ENCODE results near the gene BTF3.
"Not testable (repeated sequence)": the region's sequence is repeated elsewhere in the genome, so short reads cannot be mapped to it uniquely, and the experiment has no call there.

Gene BTF3

DNA sequence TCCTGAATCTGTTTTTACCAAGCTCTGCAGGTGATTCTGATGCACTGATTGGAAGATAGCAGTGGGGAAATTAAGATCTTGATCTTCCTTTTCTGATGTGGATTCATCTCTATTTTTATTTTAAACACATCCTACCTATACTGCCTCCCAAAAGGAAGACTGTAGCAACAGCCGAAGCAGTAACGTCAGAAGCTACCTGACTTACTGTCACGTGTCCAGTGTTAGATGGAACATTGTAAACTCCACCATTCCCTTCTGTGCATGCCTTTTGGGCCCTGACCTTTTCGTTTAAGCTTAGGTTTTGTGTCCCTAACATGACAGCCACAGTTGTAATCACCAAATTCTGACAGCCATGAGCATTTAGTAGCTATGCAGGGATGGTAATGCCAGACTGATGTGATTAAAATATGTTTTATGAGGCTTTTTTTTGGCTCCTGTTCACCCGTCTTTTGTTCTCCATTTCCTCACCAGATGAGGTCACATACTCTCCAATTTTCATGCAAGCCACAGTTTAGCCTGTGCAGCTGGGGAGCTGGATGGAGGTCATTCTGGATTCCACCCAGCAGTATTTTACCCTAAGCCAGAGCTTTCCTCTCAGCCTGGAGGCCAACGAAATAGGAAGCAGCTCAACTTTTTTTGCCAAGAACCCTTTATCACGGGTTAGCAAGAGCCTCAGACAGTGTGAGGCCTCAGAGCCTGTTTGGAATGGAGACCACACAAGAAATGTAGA, 34.1 kb upstream of the BTF3 start:
- Histone ChIP-seq H3K9ac (ENCODE audit: low read depth, low read length) (no peak overlapping the region), H3K79me2 (ENCODE audit: insufficient read depth, low read length) (no peaks in the 10 kb centered on the region), H3K9me3 (ENCODE audit: insufficient read depth, low read length, severe bottlenecking) (no peaks in the 10 kb centered on the region), H3K36me3 (ENCODE audit: insufficient read depth, low read length) (no peaks in the 10 kb centered on the region), H3K4me2 (ENCODE audit: insufficient read depth, low read length) (no peak overlapping the region), H4K20me1 (ENCODE audit: insufficient read depth, low read length) (no peaks in the 10 kb centered on the region), H3K4me1 (ENCODE audit: insufficient read depth, low read length) (no peaks in the 10 kb centered on the region), H2AFZ (ENCODE audit: low read depth, low read length) (no peak overlapping the region), H3K27ac (ENCODE audit: low read length) (no peak overlapping the region), H3K4me3 (ENCODE audit: low read depth in 1 of 2, low read length in 2 of 2) (no peak overlapping the region), H3K27me3 (ENCODE audit: insufficient read depth, low read length, poor library complexity) (no peaks in the 10 kb centered on the region)
- DNase-seq (no peak), ATAC-seq (ENCODE audit: insufficient read depth, low read depth) (no peak)
- no peak for TF ChIP-seq EZH2 (IDR thresholded peaks at IDR 0.05; ENCODE audit: borderline replicate concordance, low read depth, low read length, severe bottlenecking)
- TF ChIP-seq, protein P1, sequence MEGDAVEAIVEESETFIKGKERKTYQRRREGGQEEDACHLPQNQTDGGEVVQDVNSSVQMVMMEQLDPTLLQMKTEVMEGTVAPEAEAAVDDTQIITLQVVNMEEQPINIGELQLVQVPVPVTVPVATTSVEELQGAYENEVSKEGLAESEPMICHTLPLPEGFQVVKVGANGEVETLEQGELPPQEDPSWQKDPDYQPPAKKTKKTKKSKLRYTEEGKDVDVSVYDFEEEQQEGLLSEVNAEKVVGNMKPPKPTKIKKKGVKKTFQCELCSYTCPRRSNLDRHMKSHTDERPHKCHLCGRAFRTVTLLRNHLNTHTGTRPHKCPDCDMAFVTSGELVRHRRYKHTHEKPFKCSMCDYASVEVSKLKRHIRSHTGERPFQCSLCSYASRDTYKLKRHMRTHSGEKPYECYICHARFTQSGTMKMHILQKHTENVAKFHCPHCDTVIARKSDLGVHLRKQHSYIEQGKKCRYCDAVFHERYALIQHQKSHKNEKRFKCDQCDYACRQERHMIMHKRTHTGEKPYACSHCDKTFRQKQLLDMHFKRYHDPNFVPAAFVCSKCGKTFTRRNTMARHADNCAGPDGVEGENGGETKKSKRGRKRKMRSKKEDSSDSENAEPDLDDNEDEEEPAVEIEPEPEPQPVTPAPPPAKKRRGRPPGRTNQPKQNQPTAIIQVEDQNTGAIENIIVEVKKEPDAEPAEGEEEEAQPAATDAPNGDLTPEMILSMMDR (IDR thresholded peaks at IDR 0.05; ENCODE audit: borderline replicate concordance, extremely low read depth, low read length, poor library complexity, severe bottlenecking) = no peak

DNA sequence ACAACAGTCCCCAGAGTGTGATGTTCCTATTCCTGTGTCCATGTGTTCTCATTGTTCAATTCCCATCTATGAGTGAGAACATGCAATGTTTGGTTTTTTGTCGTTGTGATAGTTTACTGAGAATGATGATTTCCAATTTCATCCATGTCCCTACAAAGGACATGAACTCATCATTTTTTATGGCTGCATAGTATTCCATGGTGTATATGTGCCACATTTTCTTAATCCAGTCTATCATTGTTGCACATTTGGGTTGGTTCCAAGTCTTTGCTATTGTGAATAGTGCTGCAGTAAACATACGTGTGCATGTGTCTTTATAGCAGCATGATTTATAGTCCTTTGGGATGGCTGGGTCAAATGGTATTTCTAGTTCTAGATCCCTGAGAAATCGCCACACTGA, 29.6 kb upstream of the BTF3 start:
- H3K4me3 ChIP-seq (ENCODE audit: low read depth in 1 of 2, low read length in 2 of 2); H2AFZ ChIP-seq (ENCODE audit: low read depth, low read length); DNase-seq; H3K27ac ChIP-seq (ENCODE audit: low read length); H3K4me1 ChIP-seq (ENCODE audit: insufficient read depth, low read length); H3K9ac ChIP-seq (ENCODE audit: low read depth, low read length); ATAC-seq (ENCODE audit: insufficient read depth, low read depth); H3K9me3 ChIP-seq (ENCODE audit: insufficient read depth, low read length, severe bottlenecking); H3K4me2 ChIP-seq (ENCODE audit: insufficient read depth, low read length); H3K36me3 ChIP-seq (ENCODE audit: insufficient read depth, low read length); H3K79me2 ChIP-seq (ENCODE audit: insufficient read depth, low read length); H3K27me3 ChIP-seq (ENCODE audit: insufficient read depth, low read length, poor library complexity); H4K20me1 ChIP-seq (ENCODE audit: insufficient read depth, low read length): not testable (repeated sequence)

DNA sequence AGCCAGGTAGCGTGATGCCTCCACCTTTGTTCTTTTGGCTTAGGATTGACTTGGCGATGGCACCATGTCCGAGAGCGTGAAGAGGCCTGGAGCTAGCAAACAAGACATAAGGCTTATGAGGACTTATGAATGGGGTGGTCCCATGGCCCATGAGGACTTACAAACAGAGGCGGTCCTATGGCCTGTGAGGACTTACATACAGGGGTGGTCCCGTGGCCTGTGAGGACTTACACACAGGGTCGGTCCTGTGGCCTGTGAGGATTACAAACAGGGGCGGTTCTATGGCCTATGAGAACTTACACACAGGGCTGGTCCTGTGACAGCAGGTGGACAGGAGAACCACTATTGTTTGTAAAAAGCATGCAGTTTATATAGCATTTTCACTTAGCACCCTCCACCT, 28.4 kb upstream of the BTF3 start:
- Histone ChIP-seq H3K27me3 (ENCODE audit: insufficient read depth, low read length, poor library complexity) (no peaks in the 10 kb centered on the region), H3K36me3 (ENCODE audit: insufficient read depth, low read length) (no peaks in the 10 kb centered on the region), H2AFZ (ENCODE audit: low read depth, low read length) (no peak overlapping the region), H3K4me2 (ENCODE audit: insufficient read depth, low read length) (no peak overlapping the region), H3K9ac (ENCODE audit: low read depth, low read length) (no peak overlapping the region), H3K27ac (ENCODE audit: low read length) (no peak overlapping the region), H3K79me2 (ENCODE audit: insufficient read depth, low read length) (no peaks in the 10 kb centered on the region), H4K20me1 (ENCODE audit: insufficient read depth, low read length) (no peaks in the 10 kb centered on the region), H3K4me1 (ENCODE audit: insufficient read depth, low read length) (no peaks in the 10 kb centered on the region), H3K4me3 (ENCODE audit: low read depth in 1 of 2, low read length in 2 of 2) (no peak overlapping the region), H3K9me3 (ENCODE audit: insufficient read depth, low read length, severe bottlenecking) (no peaks in the 10 kb centered on the region)
- no peak for ATAC-seq (ENCODE audit: insufficient read depth, low read depth)
- TF ChIP-seq, protein P1 (IDR thresholded peaks at IDR 0.05; ENCODE audit: borderline replicate concordance, extremely low read depth, low read length, poor library complexity, severe bottlenecking) = no peak
- no peak for TF ChIP-seq EZH2 (IDR thresholded peaks at IDR 0.05; ENCODE audit: borderline replicate concordance, low read depth, low read length, severe bottlenecking)
- no peak for DNase-seq

DNA sequence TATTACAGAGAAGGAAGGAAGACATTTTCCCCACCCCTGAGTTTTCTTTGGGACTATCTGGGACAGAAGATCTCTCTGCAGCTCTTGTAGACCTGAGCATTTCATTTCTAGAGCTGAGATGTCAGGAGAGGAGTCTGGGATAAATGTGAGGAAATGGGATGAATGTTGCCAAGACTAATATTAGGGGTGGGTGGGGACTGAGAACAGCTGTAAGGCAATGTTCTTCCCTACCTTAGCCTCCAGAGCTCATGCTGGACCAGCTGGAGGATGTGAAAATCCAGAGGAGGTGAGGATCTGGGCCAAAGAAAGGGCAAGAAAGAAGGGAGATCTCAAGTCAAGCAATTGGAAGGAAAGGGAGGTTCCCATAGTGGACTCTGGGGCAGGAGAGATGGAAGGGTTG, 26.6 kb upstream of the BTF3 start:
- DNase-seq = no peak
- TF ChIP-seq, protein P1 (IDR thresholded peaks at IDR 0.05; ENCODE audit: borderline replicate concordance, extremely low read depth, low read length, poor library complexity, severe bottlenecking) = no peak
- no peak for TF ChIP-seq EZH2 (IDR thresholded peaks at IDR 0.05; ENCODE audit: borderline replicate concordance, low read depth, low read length, severe bottlenecking)

More for the DNA sequence above, 26.6 kb upstream of the BTF3 start:
- Histone ChIP-seq H3K4me1 (ENCODE audit: insufficient read depth, low read length) (no peaks in the 10 kb centered on the region), H3K27ac (ENCODE audit: low read length) (no peak overlapping the region), H3K27me3 (ENCODE audit: insufficient read depth, low read length, poor library complexity) (no peaks in the 10 kb centered on the region), H3K4me2 (ENCODE audit: insufficient read depth, low read length) (no peak overlapping the region), H3K4me3 (ENCODE audit: low read depth in 1 of 2, low read length in 2 of 2) (no peak overlapping the region), H4K20me1 (ENCODE audit: insufficient read depth, low read length) (no peaks in the 10 kb centered on the region), H2AFZ (ENCODE audit: low read depth, low read length) (no peak overlapping the region), H3K36me3 (ENCODE audit: insufficient read depth, low read length) (no peaks in the 10 kb centered on the region), H3K9ac (ENCODE audit: low read depth, low read length) (no peak overlapping the region), H3K9me3 (ENCODE audit: insufficient read depth, low read length, severe bottlenecking) (no peaks in the 10 kb centered on the region), H3K79me2 (ENCODE audit: insufficient read depth, low read length) (no peaks in the 10 kb centered on the region)
- ATAC-seq (ENCODE audit: insufficient read depth, low read depth) = no peak

Data from DND-41 (cell line).